Central memory CD8-positive, alpha-beta T cell (primary cell): ENCODE measurements around the gene GBF1.
"Not testable (repeated sequence)": the region's sequence is repeated elsewhere in the genome, so short reads cannot be mapped to it uniquely, and the experiment has no call there.

Experiments used
- ATAC-seq: fragments of 150-1000 bp; cut with Tn5 transposase; replicated peaks from 2 replicates; pipeline ENCODE4 v1.10.0; 2022; ENCODE audit warnings: mild to moderate bottlenecking, moderate FRiP score, moderate number of reproducible peaks; ENCODE audit not compliant: poor library complexity, severe bottlenecking; ENCODE audit errors: extremely low read depth
- DNase-seq, 2 donors: peaks; one replicate each; pipeline ENCODE4 v3.0.0; 2021; ENCODE audit warnings: low spot score in 2 of 2
- H3K27ac Mint-ChIP-seq: one replicate; pipeline ENCODE4 v1.8.0; 2022; ENCODE audit warnings: low read depth, mild to moderate bottlenecking, moderate library complexity, mixed read lengths
- H3K27me3 Mint-ChIP-seq: one replicate; pipeline ENCODE4 v1.8.0; 2022; ENCODE audit warnings: mixed read lengths
- H3K36me3 Mint-ChIP-seq: one replicate; pipeline ENCODE4 v1.8.0; 2022; ENCODE audit warnings: mild to moderate bottlenecking, moderate library complexity, mixed read lengths; ENCODE audit not compliant: insufficient read depth
- H3K4me1 Mint-ChIP-seq: one replicate; pipeline ENCODE4 v1.8.0; 2022; ENCODE audit warnings: mixed read lengths
- H3K4me3 Mint-ChIP-seq: one replicate; pipeline ENCODE4 v1.8.0; 2022; ENCODE audit warnings: mild to moderate bottlenecking, moderate library complexity, mixed read lengths
- H3K9me3 Mint-ChIP-seq: one replicate; pipeline ENCODE4 v1.8.0; 2022; ENCODE audit warnings: mixed read lengths

GBF1 gene

GRCh38 chr10:102237711-102238252 is 7.5 kb upstream of the GBF1 start:
- no peak for ATAC-seq
- DNase-seq: no peak
- peaks cover 40% of the 10 kb centered on the region for H3K27me3 Mint-ChIP-seq
- H3K36me3 Mint-ChIP-seq: peaks cover 1% of the 10 kb centered on the region
- H3K4me3 Mint-ChIP-seq: no peak overlapping the region
- no peak overlapping the region for H3K27ac Mint-ChIP-seq
- peaks cover 9% of the 10 kb centered on the region for H3K4me1 Mint-ChIP-seq
- no peaks in the 10 kb centered on the region for H3K9me3 Mint-ChIP-seq

- ATAC-seq (no peak), DNase-seq (no peak)
- Mint-ChIP-seq H3K4me3 (peak overlapping the region; percentile 79), H3K27ac (no peak overlapping the region), H3K36me3 (peaks cover 4% of the 10 kb centered on the region), H3K9me3 (no peaks in the 10 kb centered on the region), H3K27me3 (peaks cover 28% of the 10 kb centered on the region), H3K4me1 (peaks cover 19% of the 10 kb centered on the region)
These were observed 4.8 kb upstream of the GBF1 start for GRCh38 chr10:102240467-102241031.

DNA sequence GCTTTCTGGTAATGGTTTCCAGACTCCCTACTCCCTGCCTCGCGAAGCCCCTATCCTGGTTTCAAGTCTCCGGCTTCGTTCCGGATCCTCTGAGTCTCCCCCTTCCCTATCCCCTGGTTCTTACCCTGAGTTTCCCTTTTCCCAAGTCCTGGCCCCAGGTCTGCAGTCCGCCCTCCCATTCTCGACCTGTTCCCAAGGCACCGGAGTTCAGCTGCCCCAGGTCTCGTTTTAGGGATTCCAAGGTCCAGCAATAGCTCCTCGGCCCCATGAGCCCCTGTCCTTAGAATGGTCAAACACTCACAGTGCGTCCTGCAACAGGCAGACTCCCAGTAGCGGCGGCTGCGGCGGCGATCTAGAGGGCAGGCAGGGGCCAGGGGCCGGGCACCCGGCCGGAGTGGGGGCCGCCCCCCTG is 4.3 kb upstream of the GBF1 start:
- H3K4me3 Mint-ChIP-seq: peak overlapping the region; percentile 79
- H3K9me3 Mint-ChIP-seq: no peaks in the 10 kb centered on the region
- peaks cover 24% of the 10 kb centered on the region for H3K4me1 Mint-ChIP-seq
- no peak overlapping the region for H3K27ac Mint-ChIP-seq
- H3K27me3 Mint-ChIP-seq: peaks cover 23% of the 10 kb centered on the region
- DNase-seq (no peak), ATAC-seq (no peak)
- peaks cover 5% of the 10 kb centered on the region for H3K36me3 Mint-ChIP-seq

DNA sequence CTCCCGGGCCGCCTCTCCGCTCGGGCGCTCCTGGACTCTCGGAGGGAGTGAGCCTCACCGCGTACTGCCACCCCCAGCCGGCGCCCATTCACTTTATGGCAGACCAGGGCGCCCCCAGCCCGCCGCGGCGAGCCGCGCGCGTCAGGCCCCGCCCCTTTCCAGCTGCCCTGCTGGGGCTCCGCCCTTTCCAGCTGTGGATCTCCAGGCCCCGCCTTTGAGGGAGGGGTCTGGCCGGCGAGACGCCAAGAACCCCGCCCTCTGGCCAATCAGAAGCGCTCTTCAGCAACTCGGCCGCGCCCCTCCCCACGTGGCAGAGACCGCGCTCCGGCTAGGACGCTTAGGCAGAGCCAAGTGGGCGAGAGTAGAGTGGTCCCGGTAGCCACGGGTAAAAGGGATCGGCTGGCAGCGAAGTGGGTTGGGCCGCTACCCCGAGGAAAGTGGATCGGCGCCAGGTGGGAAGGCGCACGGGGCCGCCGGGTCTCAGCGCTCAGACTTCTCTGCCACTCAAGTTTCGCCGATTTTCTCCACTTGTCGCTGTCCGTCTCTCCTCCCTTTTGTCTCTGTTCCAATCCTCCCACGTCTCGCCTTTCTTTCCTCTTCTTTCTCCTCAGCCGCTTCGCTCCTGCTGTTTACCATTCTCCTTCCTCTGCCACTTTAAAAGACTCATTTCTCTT is 3.8 kb upstream of the GBF1 start, which contains the start of gene PITX3:
TSS of gene PITX3 (minus strand) at position 69 of the 674 bp plus-strand sequence. CDS start 9,432 bp downstream, outside the sequence.
- Mint-ChIP-seq H3K27ac (no peak within 1 kb of the TSS), H3K4me1 (peaks cover 30% of the 10 kb centered on the region), H3K4me3 (peak within 1 kb of the TSS; percentile 79), H3K9me3 (no peaks in the 10 kb centered on the region), H3K36me3 (peaks cover 7% of the 10 kb centered on the region), H3K27me3 (peaks cover 19% of the 10 kb centered on the region)
- DNase-seq (peak; percentile 80 to 84), ATAC-seq (peak; percentile 25)

GRCh38 chr10:102242118-102242485 is 3.2 kb upstream of the GBF1 start:
- no peak for ATAC-seq
- Mint-ChIP-seq H3K9me3 (no peaks in the 10 kb centered on the region), H3K4me3 (peak overlapping the region; percentile 79), H3K36me3 (peaks cover 7% of the 10 kb centered on the region), H3K27ac (no peak overlapping the region), H3K27me3 (peaks cover 19% of the 10 kb centered on the region), H3K4me1 (peaks cover 35% of the 10 kb centered on the region)
- no peak for DNase-seq

DNA sequence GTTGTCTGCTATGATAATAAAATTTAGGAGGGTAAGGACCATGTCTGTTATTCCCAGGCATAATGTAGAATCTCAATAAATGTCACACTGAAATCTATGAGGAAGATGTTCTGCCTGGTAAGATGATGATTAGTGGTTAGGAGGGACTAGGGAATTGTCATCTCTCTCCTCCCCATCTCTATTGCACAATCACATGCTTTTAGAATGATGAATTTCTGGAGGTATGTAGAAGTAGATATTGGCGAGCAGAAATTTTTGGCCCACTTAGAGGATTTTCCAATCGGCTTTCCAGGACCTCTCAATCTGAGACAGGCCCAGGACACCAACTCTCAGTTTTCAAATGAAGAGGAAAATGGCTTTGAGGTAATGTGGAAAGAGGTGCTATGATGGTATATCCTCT is 2.0 kb upstream of the GBF1 start:
- H3K27ac Mint-ChIP-seq: no peak overlapping the region
- no peak for ATAC-seq
- peaks cover 47% of the 10 kb centered on the region for H3K4me1 Mint-ChIP-seq
- peaks cover 7% of the 10 kb centered on the region for H3K36me3 Mint-ChIP-seq
- H3K9me3 Mint-ChIP-seq: no peaks in the 10 kb centered on the region
- DNase-seq: no peak
- peak overlapping the region; percentile 8 for H3K4me3 Mint-ChIP-seq
- peaks cover 19% of the 10 kb centered on the region for H3K27me3 Mint-ChIP-seq

DNA sequence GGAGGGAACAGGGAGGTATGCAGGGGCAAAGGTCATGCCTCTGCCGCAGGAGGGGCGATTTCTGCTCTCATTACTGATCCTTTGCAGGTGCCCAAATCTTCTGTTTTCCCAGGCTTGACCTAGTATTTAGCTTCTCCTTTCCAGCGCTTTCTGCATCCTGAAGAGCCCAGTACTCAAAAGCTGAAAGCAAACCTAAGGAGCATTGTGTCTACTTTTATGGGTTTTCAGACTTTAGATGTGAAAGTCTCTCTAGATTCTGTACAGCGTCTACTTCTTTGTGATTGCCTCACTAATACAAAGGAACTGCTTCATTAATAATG is 560 bp downstream of the GBF1 start:
- H3K9me3 Mint-ChIP-seq: no peaks in the 10 kb centered on the region
- peaks cover 47% of the 10 kb centered on the region for H3K4me1 Mint-ChIP-seq
- no peak for DNase-seq
- peaks cover 19% of the 10 kb centered on the region for H3K27me3 Mint-ChIP-seq
- no peak for ATAC-seq
- H3K4me3 Mint-ChIP-seq: peak overlapping the region; percentile 92
- H3K27ac Mint-ChIP-seq: peak overlapping the region; percentile 89
- H3K36me3 Mint-ChIP-seq: peaks cover 7% of the 10 kb centered on the region

GRCh38 chr10:102246261-102246660 is 929 bp downstream of the GBF1 start:
- Mint-ChIP-seq H3K4me1 (peaks cover 47% of the 10 kb centered on the region), H3K36me3 (peaks cover 7% of the 10 kb centered on the region), H3K27ac (peak overlapping the region; percentile 89), H3K4me3 (peak overlapping the region; percentile 92), H3K9me3 (no peaks in the 10 kb centered on the region), H3K27me3 (peaks cover 19% of the 10 kb centered on the region)
- ATAC-seq (no peak), DNase-seq (no peak)

DNA sequence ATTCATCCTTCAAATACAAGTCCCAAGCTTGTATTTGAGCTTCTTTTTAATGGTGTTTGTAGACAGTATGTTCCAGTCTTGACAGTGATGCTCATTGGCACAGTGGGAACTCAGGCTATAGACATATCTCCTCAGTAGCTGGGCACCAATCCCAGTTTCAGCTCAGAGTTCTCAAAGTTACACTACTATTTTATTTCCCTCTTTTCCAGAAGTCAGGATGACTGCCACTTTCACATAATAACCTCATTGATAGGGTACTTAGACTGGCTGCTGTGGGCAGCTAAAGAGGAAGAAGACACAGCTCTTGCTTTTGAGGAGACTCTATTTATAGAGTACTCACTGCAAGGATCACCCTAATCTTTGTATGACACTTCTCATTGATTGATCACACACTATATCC is 2.4 kb downstream of the GBF1 start:
- Mint-ChIP-seq H3K36me3 (peaks cover 9% of the 10 kb centered on the region), H3K9me3 (no peaks in the 10 kb centered on the region), H3K4me1 (peaks cover 38% of the 10 kb centered on the region), H3K27me3 (peaks cover 7% of the 10 kb centered on the region), H3K4me3 (peak overlapping the region; percentile 46), H3K27ac (peak overlapping the region; percentile 42)
- no peak for ATAC-seq
- DNase-seq: no peak

DNA sequence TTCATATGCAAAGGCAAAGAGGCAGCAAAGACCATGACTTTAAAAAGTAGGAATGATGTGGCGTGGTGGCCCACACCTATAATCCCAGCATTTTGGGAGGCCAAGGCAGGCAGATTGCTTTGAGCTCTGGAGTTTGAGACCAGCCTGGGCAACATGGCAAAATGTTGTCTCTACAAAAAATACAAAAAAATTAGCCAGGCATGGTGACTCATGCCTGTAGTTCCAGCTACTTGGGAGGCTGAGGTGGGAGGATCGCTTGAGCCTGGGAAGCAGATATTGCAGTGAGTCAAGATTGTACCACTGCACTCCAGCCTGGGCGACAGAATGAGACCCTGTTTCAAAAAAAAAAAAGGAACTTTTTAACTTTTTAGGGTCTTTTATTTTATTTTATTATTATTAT is 7.2 kb downstream of the GBF1 start:
- not testable (repeated sequence) for H3K27ac Mint-ChIP-seq

GRCh38 chr10:102254426-102254825 is 9.1 kb downstream of the GBF1 start:
- Mint-ChIP-seq H3K4me3 (no peak overlapping the region), H3K36me3 (peaks cover 5% of the 10 kb centered on the region), H3K27ac (no peak overlapping the region), H3K9me3 (no peaks in the 10 kb centered on the region), H3K27me3 (no peaks in the 10 kb centered on the region), H3K4me1 (peaks cover 15% of the 10 kb centered on the region)
- DNase-seq (no peak), ATAC-seq (no peak)

More for the DNA sequence above, 7.2 kb downstream of the GBF1 start:
- not testable (repeated sequence) for H3K27me3 Mint-ChIP-seq, H3K36me3 Mint-ChIP-seq, H3K9me3 Mint-ChIP-seq, H3K4me3 Mint-ChIP-seq, DNase-seq, ATAC-seq
- peaks cover 23% of the 10 kb centered on the region for H3K4me1 Mint-ChIP-seq

GRCh38 chr10:102255404-102255803 is 10.1 kb downstream of the GBF1 start:
- Mint-ChIP-seq H3K27ac (peak overlapping the region; percentile 46), H3K4me1 (peaks cover 15% of the 10 kb centered on the region), H3K27me3 (no peaks in the 10 kb centered on the region), H3K4me3 (no peak overlapping the region), H3K36me3 (peaks cover 12% of the 10 kb centered on the region), H3K9me3 (no peaks in the 10 kb centered on the region)
- ATAC-seq (no peak), DNase-seq (no peak)

GRCh38 chr10:102261196-102261595 is 15.9 kb downstream of the GBF1 start:
- Mint-ChIP-seq H3K4me1 (peaks cover 27% of the 10 kb centered on the region), H3K27ac (no peak overlapping the region), H3K27me3 (no peaks in the 10 kb centered on the region), H3K9me3 (no peaks in the 10 kb centered on the region), H3K4me3 (no peak overlapping the region), H3K36me3 (peaks cover 29% of the 10 kb centered on the region)
- no peak for DNase-seq
- ATAC-seq: no peak
